HUES64 (cell line): Measurements from ENCODE around the gene CAMK2N1.

Experiments
- H3K27ac ChIP-seq: 2 replicates; pipeline ENCODE4 v1.7.0; 2013; ENCODE audit warnings: low read depth, low read length, inconsistent platforms
- H3K27me3 ChIP-seq: 2 replicates; pipeline ENCODE4 v1.6.1; 2013; ENCODE audit warnings: mild to moderate bottlenecking, low read length; ENCODE audit not compliant: insufficient read depth
- H3K36me3 ChIP-seq: 2 replicates; pipeline ENCODE4 v1.6.1; 2013; ENCODE audit warnings: mild to moderate bottlenecking, low read length; ENCODE audit not compliant: insufficient read depth
- H3K4me1 ChIP-seq: 2 replicates; pipeline ENCODE4 v1.6.1; 2013; ENCODE audit warnings: mild to moderate bottlenecking, low read length, moderate library complexity; ENCODE audit not compliant: insufficient read depth
- H3K4me3 ChIP-seq: 2 replicates; pipeline ENCODE4 v1.5.1; 2013; ENCODE audit warnings: mild to moderate bottlenecking, low read length, moderate library complexity
- H3K9ac ChIP-seq: 2 replicates; pipeline ENCODE4 v1.6.1; 2013; ENCODE audit warnings: mild to moderate bottlenecking, low read depth, low read length
- H3K9me3 ChIP-seq: 2 replicates; pipeline ENCODE4 v1.6.1; 2013; ENCODE audit warnings: low read depth, low read length; ENCODE audit not compliant: insufficient read depth
- WGBS: fragments of 150-250, 120-280 bp; methylation state at CpG from one replicate; pipeline ENCODE4 v1.1.7; 2013; ENCODE audit warnings: missing lambda C conversion rate; 5-methylcytosine and 5-hydroxymethylcytosine counted together

The CAMK2N1 gene

GRCh38 chr1:20484519-20485462 lies 1.2 kb downstream of the CAMK2N1 start:
- Histone ChIP-seq H3K27me3 (peaks cover 80% of the 10 kb centered on the region), H3K9me3 (no peaks in the 10 kb centered on the region), H3K4me1 (peaks cover 28% of the 10 kb centered on the region), H3K27ac (no peak overlapping the region), H3K36me3 (no peaks in the 10 kb centered on the region), H3K9ac (0 out of 2 replicates have a peak overlapping the region, but pooled peaks have one; percentile 11), H3K4me3 (peak overlapping the region; percentile 78)
- under 1% methylated on average over 89 of the region's 89 CpGs for WGBS

DNA sequence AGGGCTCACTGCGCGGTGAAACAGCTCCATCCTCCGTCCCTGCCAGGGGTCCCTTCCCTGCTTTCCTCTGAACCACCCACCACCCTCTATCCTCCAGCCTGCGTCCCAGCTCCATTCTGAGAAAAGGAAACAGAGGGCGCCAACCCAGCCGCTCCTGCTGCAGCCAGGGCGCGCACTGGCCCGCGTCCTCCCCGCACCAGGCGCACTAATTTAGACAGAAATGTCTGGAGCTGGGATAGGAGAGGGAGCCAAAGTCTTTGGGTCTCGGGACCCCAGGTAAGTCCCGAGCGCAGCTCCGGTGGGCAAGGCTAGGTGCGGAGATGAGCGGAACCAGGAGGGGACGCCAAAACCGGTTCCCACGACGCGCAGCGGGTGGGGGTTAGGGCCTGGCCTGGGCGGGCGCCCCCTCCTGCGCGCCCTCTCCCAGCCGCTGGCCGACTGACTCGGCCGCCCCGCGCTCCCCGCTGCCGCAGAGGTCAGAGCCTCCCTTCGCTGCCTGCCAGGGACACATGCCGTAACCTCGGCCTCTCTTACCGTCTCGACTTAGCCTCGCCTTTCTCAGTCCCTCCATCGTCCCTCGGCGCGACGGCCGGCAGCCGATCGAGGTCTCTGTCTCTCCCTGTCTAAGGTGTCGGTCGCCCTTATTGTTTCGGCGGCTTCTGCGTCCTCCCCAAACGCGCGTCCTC lies 2.0 kb downstream of the CAMK2N1 start:
- Histone ChIP-seq H3K9ac (peak overlapping the region; percentile 11; the same call in 1 of the 2 replicates), H3K27me3 (peaks cover 74% of the 10 kb centered on the region), H3K4me3 (peak overlapping the region; percentile 78), H3K9me3 (no peaks in the 10 kb centered on the region), H3K4me1 (peaks cover 28% of the 10 kb centered on the region), H3K27ac (no peak overlapping the region), H3K36me3 (no peaks in the 10 kb centered on the region)
- 1% methylated on average over 58 of the region's 58 CpGs for WGBS

DNA sequence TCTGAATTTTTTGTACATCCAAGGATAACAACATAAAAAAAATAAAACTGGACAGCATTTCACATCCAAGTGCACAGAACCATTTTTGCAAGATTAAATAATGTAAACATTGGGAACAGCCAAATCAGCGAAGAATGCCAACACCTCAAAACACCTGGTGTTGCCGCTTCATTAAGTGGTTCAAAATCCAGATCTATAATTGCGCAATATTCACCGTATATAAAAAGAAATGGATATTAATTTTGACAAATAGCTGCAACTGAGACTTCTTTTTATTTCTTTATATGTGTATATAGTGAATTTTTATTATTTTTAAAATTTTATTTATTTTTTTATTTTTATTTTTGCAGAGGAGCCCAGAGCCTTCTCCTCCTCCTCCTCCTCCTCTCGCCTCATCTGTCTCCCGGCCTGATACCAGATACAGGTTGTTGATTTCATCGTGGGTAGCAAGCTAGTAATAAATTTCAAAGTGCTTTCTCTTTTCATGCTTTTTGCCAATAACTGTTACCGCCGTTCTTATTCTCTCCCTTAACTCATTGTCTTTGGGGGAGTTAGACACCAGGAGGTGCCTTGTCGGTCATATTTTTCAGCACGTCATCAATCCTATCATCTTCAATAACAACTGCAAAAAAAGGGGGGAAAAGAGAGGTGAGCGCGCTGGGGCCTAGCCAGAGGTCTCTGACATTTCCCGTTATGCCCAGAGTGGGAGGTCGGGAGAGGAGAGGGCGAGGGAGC lies 2.7 kb downstream of the CAMK2N1 start:
- H3K4me3 ChIP-seq: peak overlapping the region; percentile 78
- H3K27ac ChIP-seq: no peak overlapping the region
- no peak overlapping the region for H3K9ac ChIP-seq
- WGBS: 36% methylated on average over 12 of the region's 16 CpGs
- H3K9me3 ChIP-seq: no peaks in the 10 kb centered on the region
- peaks cover 70% of the 10 kb centered on the region for H3K27me3 ChIP-seq
- H3K4me1 ChIP-seq: peaks cover 26% of the 10 kb centered on the region
- no peaks in the 10 kb centered on the region for H3K36me3 ChIP-seq

- Histone ChIP-seq H3K4me3 (no peak overlapping the region), H3K9me3 (no peaks in the 10 kb centered on the region), H3K27ac (no peak overlapping the region), H3K36me3 (no peaks in the 10 kb centered on the region), H3K27me3 (peaks cover 66% of the 10 kb centered on the region), H3K9ac (no peak overlapping the region), H3K4me1 (peaks cover 23% of the 10 kb centered on the region)
- 71% methylated on average over 10 of the region's 10 CpGs for WGBS
These were observed 4.1 kb downstream of the CAMK2N1 start for GRCh38 chr1:20481643-20482498.

DNA sequence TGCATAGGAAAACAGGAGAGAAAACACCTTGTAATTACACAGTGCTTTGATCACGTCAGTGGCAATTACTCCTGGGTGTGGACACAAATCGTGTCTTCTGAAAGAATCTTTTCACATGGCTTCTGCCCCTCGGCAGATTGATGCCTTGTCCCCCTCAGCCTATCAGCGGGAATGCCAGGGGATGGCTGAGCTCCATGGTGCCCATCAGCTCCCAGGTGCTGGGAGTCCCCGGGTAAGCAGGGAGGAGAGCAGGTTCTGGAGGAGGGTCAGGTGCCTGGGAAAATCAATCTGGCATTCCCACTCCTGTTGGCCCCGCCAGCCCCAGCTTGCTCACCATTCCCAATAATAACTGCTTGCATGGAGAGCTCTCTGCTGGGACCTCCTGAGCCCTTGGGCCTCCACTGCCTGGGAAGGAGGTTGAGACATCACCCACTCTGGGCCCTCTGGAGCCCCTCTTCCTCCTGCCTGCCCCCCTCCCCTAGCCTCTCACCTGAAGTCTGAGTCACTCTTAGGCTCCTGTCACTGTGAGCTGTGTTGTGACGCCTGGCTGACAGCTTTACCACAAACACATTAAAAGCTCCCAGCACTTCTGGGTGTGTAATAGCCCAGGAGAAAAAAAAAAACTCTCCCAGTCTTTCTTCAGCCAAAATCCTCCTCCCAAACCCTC lies 4.9 kb downstream of the CAMK2N1 start:
- H3K4me3 ChIP-seq: no peak overlapping the region
- H3K27ac ChIP-seq: no peak overlapping the region
- peaks cover 30% of the 10 kb centered on the region for H3K4me1 ChIP-seq
- H3K9me3 ChIP-seq: no peaks in the 10 kb centered on the region
- no peak overlapping the region for H3K9ac ChIP-seq
- peaks cover 65% of the 10 kb centered on the region for H3K27me3 ChIP-seq
- WGBS: 79% methylated on average over 7 of the region's 7 CpGs
- no peaks in the 10 kb centered on the region for H3K36me3 ChIP-seq

DNA sequence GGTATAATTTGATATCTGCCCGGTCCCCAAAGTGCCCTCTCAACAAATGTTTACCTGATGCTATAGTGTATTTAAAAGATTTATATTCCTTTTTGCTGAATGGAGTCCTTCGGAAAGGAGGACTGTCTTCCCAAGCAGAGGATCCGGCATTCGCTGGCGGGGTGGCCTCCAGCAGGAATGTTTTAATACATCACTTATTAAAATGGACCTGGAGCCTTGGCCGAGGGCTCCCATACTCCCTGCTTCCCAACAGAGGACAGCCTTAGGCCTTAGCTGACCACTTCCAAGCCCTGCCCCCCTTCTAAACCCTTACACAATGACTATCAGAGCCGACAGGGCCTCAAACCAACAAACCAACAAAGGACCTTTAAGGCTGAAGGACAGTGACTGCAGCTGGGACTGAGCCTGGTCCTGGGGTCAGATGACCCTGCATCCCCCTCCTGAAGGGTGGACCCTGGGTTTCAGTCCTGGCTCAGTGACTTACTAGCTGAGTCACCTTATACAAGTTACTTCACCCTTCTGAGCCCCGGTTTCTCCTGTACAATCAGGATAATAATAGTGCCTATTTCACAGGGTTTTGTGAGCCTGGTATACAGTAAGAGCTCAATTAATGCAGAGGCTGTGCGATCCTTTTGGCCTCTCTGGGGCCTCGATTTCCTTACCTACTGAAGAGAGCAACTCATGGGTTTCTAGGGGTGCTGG lies 5.6 kb downstream of the CAMK2N1 start:
- 91% methylated on average over 9 of the region's 10 CpGs for WGBS
- no peak overlapping the region for H3K4me3 ChIP-seq
- no peak overlapping the region for H3K27ac ChIP-seq
- H3K4me1 ChIP-seq: peaks cover 32% of the 10 kb centered on the region
- peaks cover 65% of the 10 kb centered on the region for H3K27me3 ChIP-seq
- H3K9ac ChIP-seq: no peak overlapping the region
- no peaks in the 10 kb centered on the region for H3K9me3 ChIP-seq
- H3K36me3 ChIP-seq: no peaks in the 10 kb centered on the region

- Histone ChIP-seq H3K9ac (no peak overlapping the region), H3K4me1 (peaks cover 32% of the 10 kb centered on the region), H3K9me3 (no peaks in the 10 kb centered on the region), H3K27ac (no peak overlapping the region), H3K27me3 (peaks cover 61% of the 10 kb centered on the region), H3K4me3 (no peak overlapping the region), H3K36me3 (no peaks in the 10 kb centered on the region)
- WGBS: 91% methylated on average over 4 of the region's 4 CpGs
These were observed 6.2 kb downstream of the CAMK2N1 start for GRCh38 chr1:20479840-20480239.

DNA sequence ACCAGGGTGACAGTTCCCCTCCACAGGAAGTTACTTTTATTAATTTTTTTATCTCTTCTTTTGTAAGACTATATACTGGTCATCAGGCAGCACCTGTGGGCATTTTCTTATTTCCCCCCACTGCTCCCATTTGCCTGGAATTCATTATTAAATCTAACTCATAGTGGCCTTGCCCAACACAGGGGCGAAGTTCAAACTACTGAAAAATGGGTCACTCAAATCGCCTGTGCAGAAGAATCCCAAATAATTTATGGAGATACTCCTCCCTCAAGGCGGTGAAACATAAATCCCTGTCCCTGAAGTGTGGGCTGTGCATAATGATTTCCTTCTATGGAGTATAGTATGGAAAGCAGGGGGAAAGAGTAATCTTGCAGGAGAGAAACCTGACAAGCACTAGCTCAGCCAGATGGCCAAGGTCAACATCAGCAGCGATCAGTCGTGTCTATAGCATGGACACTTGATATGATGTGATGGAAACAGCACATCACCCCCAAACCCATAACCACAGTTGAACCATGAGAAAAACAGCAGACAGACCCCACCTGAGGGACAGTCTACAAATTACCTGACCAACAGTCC lies 7.9 kb downstream of the CAMK2N1 start:
- Histone ChIP-seq H3K4me1 (peaks cover 32% of the 10 kb centered on the region), H3K36me3 (no peaks in the 10 kb centered on the region), H3K9me3 (no peaks in the 10 kb centered on the region), H3K4me3 (no peak overlapping the region), H3K9ac (no peak overlapping the region), H3K27me3 (peaks cover 44% of the 10 kb centered on the region), H3K27ac (no peak overlapping the region)
- 94% methylated on average over 3 of the region's 5 CpGs for WGBS

- Histone ChIP-seq H3K4me3 (no peak overlapping the region), H3K27me3 (peaks cover 38% of the 10 kb centered on the region)
These were observed 8.5 kb downstream of the CAMK2N1 start for GRCh38 chr1:20477348-20478056.

More at GRCh38 chr1:20477348-20478056, 8.5 kb downstream of the CAMK2N1 start:
- Histone ChIP-seq H3K9me3 (no peaks in the 10 kb centered on the region), H3K36me3 (no peaks in the 10 kb centered on the region), H3K4me1 (peaks cover 25% of the 10 kb centered on the region), H3K27ac (no peak overlapping the region), H3K9ac (no peak overlapping the region)
- 86% methylated on average over 10 of the region's 10 CpGs for WGBS
